Karpas-422 (cell line): Measurements from ENCODE around the gene DIAPH3. TPM values are rescaled to one million over a fixed set of nuclear protein-coding genes. Genes with fewer than 3 reads are reported as not detected.
"Not testable (repeated sequence)": the region's sequence is repeated elsewhere in the genome, so short reads cannot be mapped to it uniquely, and the experiment has no call there.

Source experiments
- DNase-seq: peaks from one replicate; pipeline ENCODE4 v3.0.0-alpha.2; 2015
- H2AFZ ChIP-seq: fragments of 200-600 bp; sonication (generic); 2 replicates; pipeline ENCODE4 v1.6.1; 2014; ENCODE audit warnings: antibody characterized with exemption, low read length, mixed read lengths
- H3K27ac ChIP-seq: fragments of 200-600 bp; sonication (generic); 2 replicates; pipeline ENCODE4 v1.5.1; 2014; ENCODE audit warnings: mild to moderate bottlenecking, low read length, moderate library complexity
- H3K27me3 ChIP-seq: fragments of 200-600 bp; sonication (generic); 2 replicates; pipeline ENCODE4 v1.6.1; 2014; ENCODE audit warnings: low read length, mixed read lengths
- H3K36me3 ChIP-seq: fragments of 200-600 bp; sonication (generic); 2 replicates; pipeline ENCODE4 v1.6.1; 2014; ENCODE audit warnings: low read length, mixed read lengths; ENCODE audit not compliant: insufficient read depth
- H3K4me1 ChIP-seq: fragments of 200-600 bp; sonication (generic); 2 replicates; pipeline ENCODE4 v1.6.1; 2014; ENCODE audit warnings: mild to moderate bottlenecking, low read length, mixed read lengths
- H3K4me2 ChIP-seq: fragments of 200-600 bp; sonication (generic); 2 replicates; pipeline ENCODE4 v1.6.1; 2014; ENCODE audit warnings: low read length, low read depth, mild to moderate bottlenecking; ENCODE audit not compliant: poor library complexity, severe bottlenecking
- H3K4me3 ChIP-seq: fragments of 200-600 bp; sonication (generic); 2 replicates; pipeline ENCODE4 v1.5.1; 2014; ENCODE audit warnings: mild to moderate bottlenecking, antibody characterized with exemption, low read length, mixed read lengths
- H3K79me2 ChIP-seq: fragments of 200-600 bp; sonication (generic); 2 replicates; pipeline ENCODE4 v1.6.1; 2014; ENCODE audit warnings: mild to moderate bottlenecking, low read length, mixed read lengths
- H3K9ac ChIP-seq: fragments of 200-600 bp; sonication (generic); 2 replicates; pipeline ENCODE4 v1.6.0; 2014; ENCODE audit warnings: low read length
- H3K9me2 ChIP-seq: fragments of 200-600 bp; sonication (generic), shearing (Covaris generic); replicated peaks from 2 replicates; pipeline ENCODE4 v1.6.0; 2014; ENCODE audit warnings: mild to moderate bottlenecking, low read length, moderate library complexity; ENCODE audit not compliant: insufficient read depth
- H3K9me3 ChIP-seq: fragments of 300-700, 200-600 bp; sonication (generic); 2 replicates; pipeline ENCODE4 v1.6.1; 2014; ENCODE audit warnings: low read length, mixed read lengths
- H4K20me1 ChIP-seq: fragments of 200-600 bp; sonication (generic); 2 replicates; pipeline ENCODE4 v1.6.1; 2014; ENCODE audit warnings: mild to moderate bottlenecking, antibody characterized with exemption, low read length, low read depth; ENCODE audit not compliant: insufficient read depth
- total RNA-seq: library from RNA; depleted of rRNA; stranded (reverse); fragments of >200 nt; shearing (Covaris generic); gene quantifications from 2 replicates; pipeline ENCODE4 v1.2.3, GENCODE V29; 2014; ENCODE audit warnings: low replicate concordance; rRNA removed

Gene DIAPH3, protein sequence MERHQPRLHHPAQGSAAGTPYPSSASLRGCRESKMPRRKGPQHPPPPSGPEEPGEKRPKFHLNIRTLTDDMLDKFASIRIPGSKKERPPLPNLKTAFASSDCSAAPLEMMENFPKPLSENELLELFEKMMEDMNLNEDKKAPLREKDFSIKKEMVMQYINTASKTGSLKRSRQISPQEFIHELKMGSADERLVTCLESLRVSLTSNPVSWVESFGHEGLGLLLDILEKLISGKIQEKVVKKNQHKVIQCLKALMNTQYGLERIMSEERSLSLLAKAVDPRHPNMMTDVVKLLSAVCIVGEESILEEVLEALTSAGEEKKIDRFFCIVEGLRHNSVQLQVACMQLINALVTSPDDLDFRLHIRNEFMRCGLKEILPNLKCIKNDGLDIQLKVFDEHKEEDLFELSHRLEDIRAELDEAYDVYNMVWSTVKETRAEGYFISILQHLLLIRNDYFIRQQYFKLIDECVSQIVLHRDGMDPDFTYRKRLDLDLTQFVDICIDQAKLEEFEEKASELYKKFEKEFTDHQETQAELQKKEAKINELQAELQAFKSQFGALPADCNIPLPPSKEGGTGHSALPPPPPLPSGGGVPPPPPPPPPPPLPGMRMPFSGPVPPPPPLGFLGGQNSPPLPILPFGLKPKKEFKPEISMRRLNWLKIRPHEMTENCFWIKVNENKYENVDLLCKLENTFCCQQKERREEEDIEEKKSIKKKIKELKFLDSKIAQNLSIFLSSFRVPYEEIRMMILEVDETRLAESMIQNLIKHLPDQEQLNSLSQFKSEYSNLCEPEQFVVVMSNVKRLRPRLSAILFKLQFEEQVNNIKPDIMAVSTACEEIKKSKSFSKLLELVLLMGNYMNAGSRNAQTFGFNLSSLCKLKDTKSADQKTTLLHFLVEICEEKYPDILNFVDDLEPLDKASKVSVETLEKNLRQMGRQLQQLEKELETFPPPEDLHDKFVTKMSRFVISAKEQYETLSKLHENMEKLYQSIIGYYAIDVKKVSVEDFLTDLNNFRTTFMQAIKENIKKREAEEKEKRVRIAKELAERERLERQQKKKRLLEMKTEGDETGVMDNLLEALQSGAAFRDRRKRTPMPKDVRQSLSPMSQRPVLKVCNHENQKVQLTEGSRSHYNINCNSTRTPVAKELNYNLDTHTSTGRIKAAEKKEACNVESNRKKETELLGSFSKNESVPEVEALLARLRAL
- 8.1 and 10.0 TPM in 2 replicates for total RNA-seq

DNA sequence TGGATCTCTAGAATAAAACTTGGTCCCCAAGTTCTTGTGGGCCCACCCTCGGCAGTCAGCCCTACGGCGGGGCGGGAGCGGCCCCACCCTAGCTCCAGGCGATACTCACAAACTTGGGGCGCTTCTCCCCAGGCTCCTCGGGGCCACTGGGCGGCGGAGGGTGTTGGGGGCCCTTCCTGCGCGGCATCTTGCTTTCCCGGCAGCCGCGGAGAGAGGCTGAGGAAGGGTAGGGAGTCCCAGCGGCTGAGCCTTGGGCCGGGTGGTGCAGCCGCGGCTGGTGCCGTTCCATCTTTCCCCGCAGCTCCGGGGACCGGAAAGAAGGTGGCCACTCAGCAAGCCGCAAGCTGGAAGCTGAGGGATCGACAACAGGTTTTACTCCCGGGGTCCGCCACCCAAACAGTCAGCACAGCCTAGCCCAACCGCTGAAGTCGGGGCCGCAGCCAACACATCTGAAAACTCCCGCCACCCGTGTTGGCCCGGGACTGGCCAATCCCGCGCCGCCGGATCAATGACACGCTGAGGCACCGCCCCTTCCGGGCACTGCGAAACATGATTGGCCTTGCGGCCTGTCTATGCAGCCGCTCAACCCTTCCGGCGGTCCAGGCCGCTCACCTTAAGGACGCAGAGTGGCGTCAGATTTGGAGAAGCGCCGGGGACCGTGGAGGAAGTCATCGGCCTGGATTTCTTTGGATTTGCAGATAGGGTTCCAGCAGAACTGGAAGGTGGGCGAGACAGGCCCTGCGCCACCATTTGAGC is at the start of gene DIAPH3:
Gene DIAPH3, minus strand, starts transcription at position 451 of the 756 bp plus-strand sequence. Its CDS starts 162 bp downstream, at position 289.
- H3K4me3 ChIP-seq, result peak within 1 kb of the TSS; percentile 76
- no peaks in the 10 kb centered on the region for H3K27me3 ChIP-seq
- peak within 1 kb of the TSS; percentile 85 for H3K4me2 ChIP-seq
- H4K20me1 ChIP-seq, result no peaks in the 10 kb centered on the region
- peaks cover 59% of the 10 kb centered on the region for H3K79me2 ChIP-seq
- H3K36me3 ChIP-seq, result peaks cover 16% of the 10 kb centered on the region
- peak within 1 kb of the TSS; percentile 77 for H2AFZ ChIP-seq
- H3K27ac ChIP-seq, result peak within 1 kb of the TSS; percentile 41; the same call in 1 of the 2 replicates
- H3K9me3 ChIP-seq, result no peaks in the 10 kb centered on the region
- H3K9ac ChIP-seq, result peak within 1 kb of the TSS; percentile 89
- H3K9me2 ChIP-seq, result no peaks in the 10 kb centered on the region
- peak; percentile 98 for DNase-seq
- H3K4me1 ChIP-seq, result peaks cover 19% of the 10 kb centered on the region

DNA sequence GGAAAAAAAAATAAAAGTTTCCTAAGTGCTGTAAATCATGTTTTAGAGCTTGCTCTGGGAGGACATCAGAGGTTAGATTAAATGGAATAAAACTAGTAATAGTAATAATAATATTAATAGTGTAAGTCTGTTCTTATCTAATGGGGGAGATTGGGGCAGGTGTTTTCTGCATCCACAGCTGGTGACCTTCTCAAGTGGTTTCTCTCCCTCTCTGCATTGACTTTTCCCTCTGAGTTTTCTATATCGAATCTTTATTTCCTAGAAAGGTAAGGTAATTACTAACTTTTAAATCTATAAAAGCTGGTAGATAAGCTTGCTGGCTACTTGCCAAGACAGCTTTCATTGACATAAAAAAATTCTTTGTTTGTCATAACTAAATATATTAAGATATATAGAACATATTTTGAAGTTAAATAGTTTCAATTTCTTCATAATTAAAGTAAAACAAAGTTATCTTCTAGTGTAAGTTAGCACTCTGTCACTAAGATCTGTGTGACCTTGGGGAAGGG is 49.6 kb upstream of the DIAPH3 start:
- Histone ChIP-seq H2AFZ (no peak overlapping the region), H3K9me3 (no peaks in the 10 kb centered on the region), H3K4me3 (no peak overlapping the region), H4K20me1 (no peaks in the 10 kb centered on the region), H3K79me2 (no peaks in the 10 kb centered on the region), H3K4me2 (no peak overlapping the region), H3K27ac (no peak overlapping the region), H3K9ac (no peak overlapping the region), H3K4me1 (no peaks in the 10 kb centered on the region), H3K27me3 (no peaks in the 10 kb centered on the region), H3K9me2 (no peaks in the 10 kb centered on the region), H3K36me3 (no peaks in the 10 kb centered on the region)
- DNase-seq, result no peak

DNA sequence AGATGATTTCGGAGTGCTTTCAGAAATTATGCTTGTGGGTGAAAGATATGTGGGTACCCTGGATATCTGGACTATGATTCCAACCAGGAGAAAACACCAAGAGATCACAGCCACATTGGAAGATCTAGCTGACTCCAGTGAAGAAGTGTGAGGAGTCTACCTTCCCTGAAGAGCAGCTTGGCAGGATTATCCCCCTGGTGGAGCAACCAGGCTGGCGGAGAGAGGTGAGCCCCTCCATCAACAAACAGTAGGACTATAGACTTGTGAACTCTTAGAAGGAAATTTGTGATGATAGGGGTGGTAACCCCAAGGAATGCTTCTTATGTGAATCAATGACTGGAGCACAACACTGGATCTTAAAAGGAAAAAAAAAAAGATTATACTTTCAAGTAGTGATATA is 47.8 kb upstream of the DIAPH3 start:
- H3K27me3 ChIP-seq, result no peaks in the 10 kb centered on the region
- no peaks in the 10 kb centered on the region for H3K36me3 ChIP-seq
- H3K9ac ChIP-seq, result no peak overlapping the region
- H3K4me1 ChIP-seq, result no peaks in the 10 kb centered on the region
- no peaks in the 10 kb centered on the region for H3K9me3 ChIP-seq
- H3K27ac ChIP-seq, result no peak overlapping the region
- H3K9me2 ChIP-seq, result no peaks in the 10 kb centered on the region
- no peak for DNase-seq
- no peak overlapping the region for H3K4me2 ChIP-seq
- H3K4me3 ChIP-seq, result no peak overlapping the region
- no peaks in the 10 kb centered on the region for H4K20me1 ChIP-seq
- H3K79me2 ChIP-seq, result no peaks in the 10 kb centered on the region
- no peak overlapping the region for H2AFZ ChIP-seq

- Histone ChIP-seq H3K9me2 (no peaks in the 10 kb centered on the region), H3K4me1 (no peaks in the 10 kb centered on the region), H4K20me1 (no peaks in the 10 kb centered on the region), H3K4me3 (no peak overlapping the region), H3K9me3 (no peaks in the 10 kb centered on the region), H3K27ac (no peak overlapping the region), H3K4me2 (no peak overlapping the region), H3K9ac (no peak overlapping the region), H3K27me3 (no peaks in the 10 kb centered on the region), H3K79me2 (no peaks in the 10 kb centered on the region), H3K36me3 (no peaks in the 10 kb centered on the region), H2AFZ (no peak overlapping the region)
- DNase-seq, result no peak
These were observed 47.0 kb upstream of the DIAPH3 start for GRCh38 chr13:60210510-60211330.

DNA sequence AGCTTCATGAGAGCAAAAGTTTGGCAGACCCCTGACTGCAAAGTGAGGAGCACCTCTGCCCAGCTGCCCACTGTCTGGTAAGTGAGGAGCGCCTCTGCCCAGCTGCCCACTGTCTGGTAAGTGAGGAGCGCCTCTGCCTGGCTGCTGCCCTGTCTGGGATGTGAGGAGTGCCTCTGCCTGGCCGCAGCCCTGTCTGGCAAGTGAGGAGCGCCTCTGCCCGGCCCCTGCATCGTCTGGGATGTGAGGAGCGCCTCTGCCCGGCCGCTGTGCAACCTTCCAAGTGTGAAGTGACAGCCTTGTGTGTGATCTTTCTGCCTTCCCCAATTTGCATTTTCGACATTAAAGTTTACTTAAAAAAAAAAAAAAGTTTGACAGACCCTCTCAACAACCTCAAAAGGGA is 41.8 kb upstream of the DIAPH3 start:
- not testable (repeated sequence) for H3K4me2 ChIP-seq, H3K27ac ChIP-seq, H3K9ac ChIP-seq, DNase-seq, H3K9me2 ChIP-seq, H3K79me2 ChIP-seq, H4K20me1 ChIP-seq, H3K4me3 ChIP-seq, H3K4me1 ChIP-seq, H3K36me3 ChIP-seq, H3K9me3 ChIP-seq, H2AFZ ChIP-seq, H3K27me3 ChIP-seq

DNA sequence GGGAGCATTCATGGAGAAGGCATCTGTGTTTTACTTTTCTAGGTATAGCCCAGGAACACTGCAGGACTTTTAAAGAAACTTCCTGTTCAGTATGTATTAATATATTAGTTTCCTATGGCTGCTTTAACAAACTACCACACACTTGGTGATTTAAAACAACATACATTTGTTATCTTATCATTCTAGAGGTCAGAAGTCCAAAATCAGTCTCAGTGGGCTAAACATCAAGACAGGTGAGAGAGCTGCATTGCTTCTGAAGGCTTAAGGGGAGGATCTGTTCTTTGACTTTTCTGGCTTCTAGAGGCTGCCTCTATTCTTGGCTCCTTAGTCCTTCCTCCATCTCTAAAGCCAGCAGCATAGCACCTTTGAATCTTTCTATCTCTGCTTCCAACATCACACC is 37.6 kb upstream of the DIAPH3 start:
- no peaks in the 10 kb centered on the region for H3K27me3 ChIP-seq
- no peak overlapping the region for H3K9ac ChIP-seq
- H3K4me2 ChIP-seq, result no peak overlapping the region
- no peaks in the 10 kb centered on the region for H3K9me2 ChIP-seq
- no peaks in the 10 kb centered on the region for H3K36me3 ChIP-seq
- no peaks in the 10 kb centered on the region for H3K9me3 ChIP-seq
- no peaks in the 10 kb centered on the region for H3K79me2 ChIP-seq
- no peaks in the 10 kb centered on the region for H4K20me1 ChIP-seq
- no peak overlapping the region for H3K4me3 ChIP-seq
- no peak overlapping the region for H3K27ac ChIP-seq
- no peaks in the 10 kb centered on the region for H3K4me1 ChIP-seq
- H2AFZ ChIP-seq, result no peak overlapping the region
- no peak for DNase-seq

DNA sequence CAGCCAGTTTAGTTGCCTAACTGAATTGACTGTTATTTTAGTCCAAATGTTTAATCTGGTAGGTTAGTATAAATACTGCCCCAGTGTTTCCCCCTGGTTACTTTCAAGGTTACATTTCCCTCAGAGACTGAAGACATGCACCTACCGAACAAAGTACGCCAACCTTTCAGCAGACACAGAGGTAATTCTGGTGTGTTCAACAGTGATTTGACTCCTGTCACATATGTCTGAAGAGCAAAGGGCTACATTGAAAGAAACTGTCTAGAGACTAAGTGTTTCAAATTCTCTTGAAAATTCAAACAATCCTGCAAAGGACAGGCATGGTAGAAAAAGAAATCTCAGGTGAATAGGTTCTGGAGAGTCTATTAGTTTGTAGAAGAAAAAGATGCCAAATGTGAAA is 32.2 kb upstream of the DIAPH3 start:
- H3K9me2 ChIP-seq, H3K4me3 ChIP-seq, H3K9me3 ChIP-seq, H3K4me2 ChIP-seq, H3K36me3 ChIP-seq, H2AFZ ChIP-seq, H3K27ac ChIP-seq, H4K20me1 ChIP-seq, H3K27me3 ChIP-seq, H3K79me2 ChIP-seq, H3K9ac ChIP-seq, H3K4me1 ChIP-seq, DNase-seq: not testable (repeated sequence)
